H1 (cell line): ENCODE results near the gene TRAF5. TPM values are rescaled to one million over a fixed set of nuclear protein-coding genes. Genes with fewer than 3 reads are reported as not detected.

Experiments used
- CTCF ChIA-PET: fragments of 300-600 bp; sonication (Branson Sonifier 250); formaldehyde crosslinking; loops from one replicate; lab custom pipeline; 2021; ENCODE audit not compliant: partially characterized antibody; lab: Charles Lee
- POLR2A ChIA-PET: fragments of 300-600 bp; sonication (Branson Sonifier 250); formaldehyde crosslinking; loops from one replicate; lab custom pipeline; 2021; ENCODE audit warnings: inconsistent platforms; ENCODE audit not compliant: partially characterized antibody; lab: Charles Lee
- DNase-seq, 2 experiments: peaks; one replicate each; pipeline versions ENCODE4 v3.0.0 to v3.0.0-alpha.2; 2010 to 2022; ENCODE audit warnings: low spot score in 2 of 2, low read depth in 1 of 2, mixed read lengths in 1 of 2
- FAIRE-seq: peaks from 2 replicates; lab custom pipeline; 2011; peaks lifted over from hg19 to GRCh38; lab: Jason Lieb, UNC
- H2AFZ ChIP-seq: 2 replicates; pipeline ENCODE4 v1.8.1; 2012; ENCODE audit warnings: low read length, inconsistent platforms
- H2AK5ac ChIP-seq: 2 replicates; pipeline ENCODE4 v1.6.1; 2013; ENCODE audit warnings: low read depth, low read length
- H2BK120ac ChIP-seq: replicated peaks from 2 replicates; pipeline ENCODE3; 2013; ENCODE audit warnings: low read depth, low read length, inconsistent platforms
- H2BK12ac ChIP-seq: 2 replicates; pipeline ENCODE4 v1.6.1; 2013; ENCODE audit warnings: low read depth, low read length
- H2BK15ac ChIP-seq: 2 replicates; pipeline ENCODE4 v1.6.1; 2013; ENCODE audit warnings: low read length
- H2BK20ac ChIP-seq: 2 replicates; pipeline ENCODE4 v1.6.1; 2013; ENCODE audit warnings: low read length
- H2BK5ac ChIP-seq: 2 replicates; pipeline ENCODE4 v1.6.1; 2013; ENCODE audit warnings: low read depth, low read length
- H3K14ac ChIP-seq: 2 replicates; pipeline ENCODE4 v1.6.1; 2013; ENCODE audit warnings: inconsistent platforms; ENCODE audit not compliant: insufficient read length
- H3K18ac ChIP-seq: 2 replicates; pipeline ENCODE4 v1.6.1; 2013; ENCODE audit warnings: low read length; ENCODE audit errors: extremely low read depth
- H3K23ac ChIP-seq: 2 replicates; pipeline ENCODE4 v1.6.1; 2013; ENCODE audit warnings: inconsistent platforms; ENCODE audit not compliant: insufficient read length
- H3K23me2 ChIP-seq: 2 replicates; pipeline ENCODE4 v1.6.1; 2013; ENCODE audit warnings: low read depth, low read length
- H3K27ac ChIP-seq: 2 replicates; pipeline ENCODE4 v1.6.1; 2011; ENCODE audit warnings: low read depth, low read length, inconsistent platforms
- H3K27me3 ChIP-seq, 4 experiments: replicated peaks in 1 of 4; 1 replicate in 1 of 4; 2 replicates in 3 of 4; pipeline versions ENCODE4 v1.6.1 to v1.8.1; 2011 to 2013; ENCODE audit warnings: low read length in 3 of 4, mild to moderate bottlenecking in 3 of 4, inconsistent platforms in 2 of 4, mixed read lengths in 2 of 4, moderate library complexity in 1 of 4; ENCODE audit not compliant: control insufficient read depth in 3 of 4, insufficient read depth in 3 of 4; ENCODE audit errors: extremely low read depth in 1 of 4
- H3K36me3 ChIP-seq, 4 experiments: 2 replicates each; pipeline versions ENCODE4 v1.6.1 to v1.8.1; 2011 to 2013; ENCODE audit warnings: mild to moderate bottlenecking in 4 of 4, low read length in 3 of 4, moderate library complexity in 2 of 4, control low read depth in 1 of 4, inconsistent platforms in 1 of 4; ENCODE audit not compliant: insufficient read depth in 4 of 4, control insufficient read depth in 2 of 4
- H3K4ac ChIP-seq: replicated peaks from 2 replicates; pipeline ENCODE3; 2013; ENCODE audit warnings: low read length, low read depth, mixed read lengths, inconsistent platforms; ENCODE audit not compliant: insufficient read length
- H3K4me1 ChIP-seq, 4 experiments: replicated peaks in 1 of 4; 1 replicate in 1 of 4; 2 replicates in 3 of 4; pipeline versions ENCODE4 v1.6.1 to v1.8.1; 2011 to 2013; ENCODE audit warnings: low read length in 3 of 4, inconsistent platforms in 2 of 4, mixed read lengths in 1 of 4; ENCODE audit not compliant: insufficient read depth in 4 of 4, control insufficient read depth in 3 of 4
- H3K4me2 ChIP-seq, 2 experiments: 2 replicates each; pipeline versions ENCODE4 v1.6.1 to v1.8.1; 2011 to 2013; ENCODE audit warnings: low read depth in 2 of 2, low read length in 2 of 2, control low read depth in 1 of 2, inconsistent platforms in 1 of 2, mild to moderate bottlenecking in 1 of 2; ENCODE audit not compliant: insufficient read depth in 1 of 2
- H3K4me3 ChIP-seq, 4 experiments: fragments of 200-600, 300-600 bp in 1 of 4; sonication (generic), shearing (Covaris generic), sonication (Bioruptor Twin) in 1 of 4; 2 replicates each; pipeline versions ENCODE4 v1.5.1 to v1.8.1; 2011 to 2016; ENCODE audit warnings: low read length in 4 of 4, low read depth in 3 of 4, control low read depth in 2 of 4, inconsistent platforms in 2 of 4, mild to moderate bottlenecking in 2 of 4, mixed read lengths in 1 of 4, moderate library complexity in 1 of 4; ENCODE audit not compliant: insufficient read depth in 2 of 4; ENCODE audit errors: extremely low read depth in 1 of 4
- H3K56ac ChIP-seq: replicated peaks from 2 replicates; pipeline ENCODE3; 2013; ENCODE audit warnings: low read depth, mild to moderate bottlenecking, mixed read lengths, low read length, inconsistent platforms; ENCODE audit not compliant: insufficient read length
- H3K79me1 ChIP-seq: 2 replicates; pipeline ENCODE4 v1.6.1; 2013; ENCODE audit warnings: low read depth, low read length, control low read depth
- H3K79me2 ChIP-seq, 2 experiments: 2 replicates each; pipeline versions ENCODE4 v1.6.1 to v1.8.1; 2012 to 2013; ENCODE audit warnings: low read length in 2 of 2, mild to moderate bottlenecking in 2 of 2, inconsistent platforms in 1 of 2; ENCODE audit not compliant: insufficient read depth in 2 of 2, control insufficient read depth in 1 of 2
- H3K9ac ChIP-seq, 4 experiments: replicated peaks in 1 of 4; 1 replicate in 1 of 4; 2 replicates in 3 of 4; pipeline versions ENCODE4 v1.6.1 to v1.8.1; 2011 to 2013; ENCODE audit warnings: low read depth in 3 of 4, low read length in 3 of 4, control low read depth in 2 of 4, mild to moderate bottlenecking in 2 of 4, moderate library complexity in 2 of 4, inconsistent platforms in 1 of 4; ENCODE audit errors: extremely low read depth in 1 of 4
- H3K9me3 ChIP-seq, 2 experiments: 2 replicates each; pipeline versions ENCODE4 v1.6.1 to v1.8.1; 2012 to 2013; ENCODE audit warnings: mild to moderate bottlenecking in 2 of 2, moderate library complexity in 2 of 2, control low read depth in 1 of 2, inconsistent platforms in 1 of 2, low read depth in 1 of 2, low read length in 1 of 2, mixed read lengths in 1 of 2; ENCODE audit not compliant: insufficient read depth in 2 of 2
- H4K20me1 ChIP-seq, 2 experiments: replicated peaks in 1 of 2; 2 replicates each; pipeline versions ENCODE3 to v1.8.1; 2011 to 2013; ENCODE audit warnings: inconsistent platforms in 2 of 2, low read length in 2 of 2, mild to moderate bottlenecking in 1 of 2; ENCODE audit not compliant: insufficient read depth in 2 of 2, control insufficient read depth in 1 of 2
- H4K5ac ChIP-seq: 2 replicates; pipeline ENCODE4 v1.6.1; 2013; ENCODE audit warnings: low read length, low read depth, mixed read lengths, inconsistent platforms; ENCODE audit not compliant: insufficient read length
- H4K8ac ChIP-seq: 2 replicates; pipeline ENCODE4 v1.8.0; 2013; ENCODE audit warnings: mild to moderate bottlenecking, moderate library complexity, low read length, inconsistent platforms; ENCODE audit not compliant: insufficient read depth; ENCODE audit errors: extremely low read depth
- H4K91ac ChIP-seq: replicated peaks from 2 replicates; pipeline ENCODE3; 2013; ENCODE audit warnings: low read length, mixed read lengths, inconsistent platforms; ENCODE audit not compliant: insufficient read length
- BACH1 ChIP-seq: IDR thresholded peaks from 2 replicates; pipeline ENCODE4 v1.6.1; 2012; ENCODE audit warnings: low read length, improper control_type of control experiment
- POU5F1 ChIP-seq: IDR thresholded peaks from 2 replicates; pipeline ENCODE4 v1.6.1; 2011; ENCODE audit warnings: low read depth, mild to moderate bottlenecking, low read length, moderate library complexity
- SAP30 ChIP-seq: fragments of 300-600 bp; sonication (generic); IDR thresholded peaks from 2 replicates; pipeline ENCODE4 v1.7.1; 2012; ENCODE audit warnings: low read length, moderate library complexity, mild to moderate bottlenecking, inconsistent platforms; ENCODE audit not compliant: insufficient read depth, insufficient replicate concordance
- WGBS, 2 experiments: shearing (Covaris generic) in 1 of 2; methylation state at CpG; one replicate each; pipeline versions ENCODE4 v1.1.6 to v1.1.7; 2013 to 2015; ENCODE audit warnings: low lambda C conversion rate in 2 of 2, mixed read lengths in 2 of 2, inconsistent platforms in 1 of 2, low coverage in 1 of 2, missing lambda C conversion rate in 1 of 2; ENCODE audit not compliant: insufficient replicate concordance in 2 of 2, insufficient coverage in 1 of 2, insufficient read length in 1 of 2; ENCODE audit errors: extremely low coverage in 1 of 2, missing lambda C conversion rate in 1 of 2; 5-methylcytosine and 5-hydroxymethylcytosine counted together
- polyA plus RNA-seq, 7 experiments: library from polyadenylated mRNA; depleted of rRNA in 3 of 7; stranded (reverse) in 5 of 7; unstranded in 2 of 7; fragments of >200 nt in 5 of 7; fragments of 200-250 nt in 2 of 7; gene quantifications; 1 replicate in 5 of 7; 2 replicates in 1 of 7; 4 replicates in 1 of 7; pipeline versions ENCODE4 v1.2.1 to v1.2.3, GENCODE V29; 2011 to 2013; ENCODE audit warnings: missing spikeins in 2 of 7, mixed read lengths in 2 of 7
- total RNA-seq: library from RNA; stranded (reverse); fragmentation: NEBNext Ultra II Directional; extraction: Animal tissue kit (Norgen Biotek cat#: 25700); gene quantifications from 2 replicates; pipeline ENCODE4 v1.2.1, GENCODE V29; 2021

Gene TRAF5
- total and polyA plus RNA-seq, 2 of the 8 experiments (the other 6 are each of a cell fraction or from before 2014, with no cell fraction given): 13.0 to 17.1 TPM

- no peaks in the 10 kb centered on the region for H4K20me1 ChIP-seq
- peaks cover 0 to 5% (median 2%) of the 10 kb centered on the region in 4 experiments; a peak in 3 of 7 replicates for H3K4me1 ChIP-seq
- no peak overlapping the region for H3K56ac ChIP-seq
- H2BK15ac ChIP-seq: no peak overlapping the region
- 97% methylated on average over 2 of the region's 2 CpGs; no CpG with 5 or more reads in 1 of the 2 experiments for WGBS, 2 experiments
- H2BK120ac ChIP-seq: no peak overlapping the region
- FAIRE-seq (no peak), DNase-seq (no peak)
- H3K36me3 ChIP-seq: peaks cover 0 to 7% (median 3%) of the 10 kb centered on the region in 4 experiments; a peak in 3 of 8 replicates
- H3K4ac ChIP-seq: no peak overlapping the region
- H3K27me3 ChIP-seq: no peaks in the 10 kb centered on the region
- TF ChIP-seq BACH1 (no peak), SAP30 (no peak), POU5F1 (no peak)
- no peaks in the 10 kb centered on the region for H3K9me3 ChIP-seq
- no peak overlapping the region for H3K4me3 ChIP-seq
- H3K9ac ChIP-seq: no peak overlapping the region
- ChIA-PET POLR2A (no interaction called here), CTCF (interaction anchor here (0.6 to 2.2 kb wide), 4 partner anchors 15 to 47 kb away, joined by 3 to 8 read pairs (median 4); no protein-coding TSS in a partner anchor)
- no peak overlapping the region for H4K91ac ChIP-seq
- no peak overlapping the region for H3K18ac ChIP-seq
- no peak overlapping the region for H3K27ac ChIP-seq
- H3K79me2 ChIP-seq: no peaks in the 10 kb centered on the region
- no peak overlapping the region for H2AFZ ChIP-seq
- H3K4me2 ChIP-seq: no peak overlapping the region
- no peak overlapping the region for H2AK5ac ChIP-seq
- no peak overlapping the region for H2BK12ac ChIP-seq
- no peak overlapping the region for H3K14ac ChIP-seq
- H4K5ac ChIP-seq: no peak overlapping the region
- H3K23me2 ChIP-seq: no peaks in the 10 kb centered on the region
- H3K79me1 ChIP-seq: no peaks in the 10 kb centered on the region
- H3K23ac ChIP-seq: no peak overlapping the region
- H2BK5ac ChIP-seq: no peak overlapping the region
- no peak overlapping the region for H2BK20ac ChIP-seq
- no peak overlapping the region for H4K8ac ChIP-seq
These were observed 44.0 kb downstream of the TRAF5 start for GRCh38 chr1:211370669-211371068.
